ENCODE measurements around the gene SLC25A47.
"Not testable (repeated sequence)": the region's sequence is repeated elsewhere in the genome, so short reads cannot be mapped to it uniquely, and the experiment has no call there.

SLC25A47 gene

DNA sequence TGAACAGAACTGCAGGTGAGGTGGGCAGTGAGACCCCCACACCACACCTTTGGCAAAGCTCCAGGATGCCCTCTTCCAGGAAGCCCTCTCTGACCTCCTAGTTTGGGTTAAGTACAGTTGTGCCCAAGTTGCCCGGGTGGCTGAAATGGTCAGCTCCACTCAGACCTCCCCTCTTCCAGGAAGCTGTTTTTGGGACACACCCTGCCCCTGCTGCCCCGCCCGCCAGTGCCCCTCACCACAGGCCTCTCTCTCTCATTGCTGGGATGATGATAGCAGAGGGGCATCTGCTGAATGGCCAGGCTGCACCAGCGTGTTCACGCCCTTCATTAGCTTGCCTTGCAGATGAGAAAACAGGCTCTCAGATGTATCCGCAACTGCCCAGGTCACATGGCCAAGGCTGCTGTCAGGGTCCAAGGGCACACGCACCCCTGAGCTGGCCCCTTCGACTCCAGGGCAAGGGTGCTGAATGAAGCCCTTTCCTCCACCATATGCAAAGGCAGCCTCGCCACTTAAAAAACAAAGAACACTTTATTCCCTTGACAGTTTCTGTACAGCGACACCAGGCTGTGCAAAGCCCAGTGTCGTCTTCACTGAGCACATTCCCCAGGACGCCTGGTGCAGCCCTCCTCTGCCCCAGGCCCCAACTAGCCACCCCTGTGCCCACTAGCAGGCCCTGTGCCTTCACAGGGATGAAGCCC, 32.4 kb upstream of the SLC25A47 start:
- DNase-seq: no peak

DNA sequence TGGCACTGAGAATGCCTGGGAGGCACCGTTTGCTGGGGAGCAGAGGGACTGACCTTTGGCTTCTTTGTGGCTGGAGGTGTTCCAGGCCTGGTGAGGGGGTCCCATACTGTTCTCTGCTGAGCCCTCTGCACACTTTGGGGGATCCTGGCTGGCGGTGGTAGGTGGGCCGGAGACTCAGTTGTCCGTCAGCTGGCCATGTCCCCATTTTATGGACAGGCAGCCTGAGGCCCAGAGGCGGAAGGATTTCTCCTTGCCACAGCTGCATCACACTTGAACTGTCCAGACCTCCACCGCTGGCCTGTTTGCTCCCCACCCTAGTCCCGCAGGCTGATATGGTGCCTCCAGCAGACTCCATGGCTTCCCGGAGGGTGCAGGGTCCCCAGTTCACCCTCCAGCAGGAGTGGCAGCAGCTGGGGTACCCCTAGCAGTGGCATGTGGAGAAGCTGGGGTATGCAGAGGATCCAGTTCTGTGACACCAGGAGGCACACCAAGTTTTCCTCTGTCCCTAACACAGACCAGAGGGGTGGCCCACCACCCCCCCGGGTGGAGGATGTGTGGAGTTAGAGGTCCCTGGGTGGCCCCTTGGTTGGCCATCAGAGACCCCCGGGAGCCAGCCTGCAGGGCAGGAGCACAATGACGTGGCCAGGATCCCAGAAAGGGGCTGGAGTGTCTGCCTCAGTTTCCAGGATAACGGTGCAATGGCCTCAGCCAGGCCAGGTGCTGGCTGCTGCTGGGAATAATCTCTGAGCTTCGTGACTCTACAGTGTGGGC, 31.6 kb upstream of the SLC25A47 start:
- no peak for DNase-seq

DNA sequence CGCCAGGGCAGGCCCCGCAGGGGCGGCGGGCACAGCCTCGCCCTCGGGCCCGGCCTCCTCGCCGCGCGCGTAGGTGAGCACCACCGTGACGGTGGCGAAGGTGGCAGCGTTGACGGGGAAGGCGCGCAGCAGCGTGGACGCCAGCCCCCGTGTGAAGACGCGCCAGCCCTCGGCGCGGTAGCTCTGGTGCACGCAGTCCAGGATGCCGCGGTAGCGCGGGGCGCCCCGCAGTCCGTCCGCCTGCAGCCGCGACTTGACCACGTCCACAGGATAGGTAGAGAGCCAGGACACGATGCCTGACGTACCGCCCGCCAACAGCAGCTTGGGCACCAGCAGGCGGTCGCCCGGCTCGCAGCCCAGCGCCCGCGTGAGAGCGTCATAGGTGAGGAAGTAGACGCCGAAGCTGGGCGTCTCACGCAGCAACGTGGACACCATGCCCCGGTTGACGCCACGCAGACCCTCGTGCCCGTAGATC, 30.8 kb upstream of the SLC25A47 start:
- no peak for DNase-seq

DNA sequence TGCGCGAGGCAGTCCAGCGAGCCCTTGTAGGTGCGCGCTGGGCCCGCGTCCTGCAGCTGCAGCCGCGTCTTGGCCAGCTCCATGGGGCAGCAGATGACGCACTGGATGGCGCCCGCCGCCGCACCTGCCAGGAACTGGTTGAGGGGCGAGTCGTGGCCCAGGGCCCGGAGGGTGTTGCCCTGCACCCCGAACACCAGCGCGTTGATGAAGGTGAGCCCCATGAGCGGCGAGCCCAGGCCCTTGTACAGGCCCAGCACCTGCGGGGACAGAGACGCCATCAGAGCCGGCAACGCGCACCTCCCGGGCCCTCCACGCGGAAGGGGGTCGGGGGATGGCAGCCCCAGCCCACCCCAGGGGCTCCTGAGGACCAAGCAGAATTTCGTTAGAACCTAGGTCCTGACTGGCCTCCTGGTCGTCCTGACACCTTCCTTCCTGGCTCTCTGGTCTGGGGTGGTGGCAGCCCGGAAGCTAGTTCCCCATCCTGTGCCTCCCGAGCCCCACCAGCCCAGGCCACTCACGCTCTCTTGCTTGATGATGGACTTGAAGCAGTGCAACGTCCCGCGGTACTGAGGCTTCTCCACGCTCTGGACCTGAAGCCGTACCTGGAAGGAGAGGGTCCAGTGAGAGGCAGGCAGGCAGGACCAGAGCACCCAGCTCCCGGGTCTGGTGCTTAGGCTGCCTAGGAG, 30.2 kb upstream of the SLC25A47 start:
- DNase-seq: no peak

DNA sequence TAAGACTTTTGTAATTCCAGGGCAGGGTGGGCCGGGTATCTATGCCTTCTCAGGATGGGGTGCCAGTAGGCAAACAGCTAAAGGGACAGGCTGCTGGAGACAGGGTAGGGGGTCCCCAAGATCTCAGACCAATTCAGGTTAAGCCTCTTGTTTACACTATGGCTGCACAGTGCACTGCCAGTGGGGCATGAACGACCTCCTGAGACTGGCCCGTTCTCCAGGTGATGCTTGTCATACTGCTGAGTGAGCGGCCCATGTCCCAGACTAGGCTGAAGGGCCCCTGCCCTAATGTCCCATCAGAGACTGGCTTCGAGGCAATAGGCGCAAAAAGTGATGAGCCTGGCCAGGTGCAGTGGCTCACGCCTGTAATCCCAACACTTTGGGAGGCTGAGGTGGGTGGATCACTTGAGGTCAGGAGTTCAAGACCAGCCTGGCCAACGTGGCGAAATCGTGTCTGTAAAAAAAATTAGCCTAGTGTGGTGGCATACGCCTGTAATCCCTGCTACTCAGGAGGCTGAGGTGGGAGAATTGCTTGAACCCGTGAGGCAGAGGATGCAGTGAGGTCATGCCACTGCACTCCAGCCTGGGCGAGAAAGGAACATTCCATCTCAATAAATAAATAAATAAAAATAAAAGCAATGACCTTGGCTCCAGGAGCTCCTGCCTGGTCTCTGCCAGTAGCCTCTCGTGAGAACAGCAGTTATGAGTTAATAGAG, 29.5 kb upstream of the SLC25A47 start:
- DNase-seq: no peak

DNA sequence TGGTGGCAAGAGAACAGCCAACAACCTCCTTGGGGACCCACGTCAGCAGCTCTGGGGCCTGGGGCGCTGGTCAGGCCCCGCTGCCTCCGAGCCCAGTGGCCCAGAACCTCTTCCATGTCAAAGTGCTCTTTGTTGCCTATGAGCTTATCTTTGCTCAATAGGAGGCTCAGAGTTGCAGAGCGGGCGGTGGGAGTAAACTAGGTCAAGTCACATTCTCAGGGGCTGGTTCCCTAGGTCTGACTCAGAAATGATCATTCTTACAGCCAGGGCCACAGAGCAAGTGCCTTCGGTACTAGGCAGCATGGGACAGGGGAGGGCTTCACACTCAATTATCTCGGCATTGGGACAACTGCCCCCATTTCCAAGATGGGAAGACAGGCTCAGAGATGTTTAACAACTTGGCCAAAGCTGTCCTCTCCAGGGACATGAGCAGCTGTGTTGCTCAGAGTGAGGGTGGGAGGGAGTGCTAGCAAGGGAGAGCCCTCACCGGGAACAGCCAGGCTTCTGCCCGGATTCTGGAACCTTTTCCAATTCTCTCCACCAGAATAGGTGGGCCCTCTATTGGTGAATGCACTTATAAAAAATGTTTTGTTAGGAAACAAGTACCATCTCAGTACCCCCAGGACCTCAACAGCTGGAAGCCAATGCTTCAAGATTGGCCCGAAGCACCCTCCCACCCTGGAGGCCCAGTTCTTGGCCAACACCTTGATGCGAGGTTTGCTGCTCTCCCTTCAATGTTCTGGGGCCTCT, 28.8 kb upstream of the SLC25A47 start:
- no peak for DNase-seq

DNA sequence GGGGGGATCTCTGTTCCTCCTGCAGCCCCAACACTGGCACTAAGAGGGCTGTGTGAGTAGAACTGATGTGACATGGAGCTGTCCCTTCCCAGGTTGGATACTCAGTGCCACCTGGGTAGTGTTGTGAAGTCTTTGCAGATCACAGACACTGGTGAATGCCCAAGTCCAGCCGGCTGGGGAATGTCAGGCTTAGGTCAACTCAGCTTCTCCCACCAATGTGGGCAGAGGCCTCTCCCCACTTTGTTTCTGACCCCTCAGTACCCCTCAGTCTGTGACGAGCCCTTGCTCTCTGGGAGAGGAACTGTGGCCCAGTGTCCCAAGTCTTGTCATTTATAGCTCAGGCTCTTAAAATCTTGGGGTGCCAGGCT, 28.2 kb upstream of the SLC25A47 start:
- DNase-seq: no peak

DNA sequence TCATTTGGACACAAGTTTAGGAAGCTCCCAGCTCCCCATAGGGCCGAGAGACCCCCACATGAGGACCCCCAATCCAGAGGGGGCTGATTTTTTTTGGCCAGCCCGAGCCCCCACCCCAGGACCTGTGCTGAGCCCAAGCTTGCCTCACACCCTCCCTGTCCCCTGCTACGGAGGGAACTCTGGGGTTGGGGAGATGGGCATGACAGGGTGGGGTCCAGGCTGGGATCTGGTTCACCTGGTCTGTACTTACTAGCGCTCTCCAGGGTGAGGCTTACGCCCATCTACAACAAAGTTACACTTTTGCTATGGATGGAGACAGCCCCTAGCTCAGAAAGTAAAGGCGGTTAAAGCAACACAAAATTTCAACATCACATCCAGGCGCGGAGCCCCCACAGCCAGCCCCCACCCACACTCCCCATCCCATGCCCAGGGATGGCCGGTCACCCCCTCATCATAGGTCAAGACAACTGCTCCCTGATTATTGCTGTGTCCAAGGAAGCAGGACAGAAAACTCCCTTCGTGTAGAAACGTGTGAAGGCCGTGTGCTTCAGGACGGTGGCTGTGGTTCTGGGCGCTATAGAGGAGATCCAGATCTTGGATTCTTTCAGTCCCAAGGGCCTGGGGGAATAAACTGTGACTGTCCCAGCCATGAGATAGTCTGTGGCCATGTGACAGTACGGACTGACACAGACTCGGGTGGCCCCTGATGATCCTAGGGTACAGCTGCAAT, 27.6 kb upstream of the SLC25A47 start:
- peak; percentile 20 for DNase-seq

DNA sequence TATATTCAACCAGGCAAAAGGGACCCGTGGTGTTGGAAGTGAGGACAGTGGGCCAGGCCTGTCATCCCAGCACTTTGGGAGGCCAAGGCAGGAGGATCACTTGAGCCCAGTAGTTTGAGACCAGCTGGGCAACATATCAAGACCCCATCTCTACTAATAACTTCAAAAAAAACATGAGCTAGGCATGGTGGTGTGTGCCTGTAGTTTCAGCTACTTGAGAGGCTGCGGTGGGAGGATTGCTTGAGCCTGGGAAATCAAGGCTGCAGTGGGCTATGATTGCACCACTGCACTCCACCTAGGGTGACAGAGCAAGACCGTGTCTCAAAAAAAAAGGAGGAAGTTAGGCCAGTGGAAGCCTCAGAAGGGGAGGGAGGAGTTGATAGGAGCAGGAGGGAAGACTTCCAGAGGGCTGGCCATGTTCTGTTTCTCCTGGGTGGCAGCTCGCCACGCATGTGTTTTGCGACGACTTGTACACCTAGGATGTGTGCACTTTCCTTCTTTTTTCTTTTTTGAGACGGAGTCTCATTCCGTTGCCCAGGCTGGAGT, 27.0 kb upstream of the SLC25A47 start:
- DNase-seq: peak; percentile 18

DNA sequence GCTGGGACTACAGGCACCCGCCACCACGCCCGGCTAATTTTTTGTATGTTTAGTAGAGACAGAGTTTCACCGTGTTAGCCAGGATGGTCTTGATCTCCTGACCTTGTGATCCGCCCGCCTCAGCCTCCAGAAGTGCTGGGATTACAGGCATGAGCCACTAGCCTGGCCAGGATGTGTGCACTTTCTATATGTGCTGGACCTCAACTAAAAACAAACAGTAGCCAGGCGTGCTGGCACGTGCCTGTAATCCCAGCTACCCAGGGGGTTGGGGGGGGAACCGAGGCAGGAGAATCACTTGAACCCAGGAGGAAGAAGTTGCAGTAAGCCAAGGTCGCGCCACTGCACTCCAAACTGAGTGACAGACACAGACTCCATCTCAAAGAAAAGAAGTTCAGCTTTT, 26.4 kb upstream of the SLC25A47 start:
- DNase-seq: not testable (repeated sequence)

DNA sequence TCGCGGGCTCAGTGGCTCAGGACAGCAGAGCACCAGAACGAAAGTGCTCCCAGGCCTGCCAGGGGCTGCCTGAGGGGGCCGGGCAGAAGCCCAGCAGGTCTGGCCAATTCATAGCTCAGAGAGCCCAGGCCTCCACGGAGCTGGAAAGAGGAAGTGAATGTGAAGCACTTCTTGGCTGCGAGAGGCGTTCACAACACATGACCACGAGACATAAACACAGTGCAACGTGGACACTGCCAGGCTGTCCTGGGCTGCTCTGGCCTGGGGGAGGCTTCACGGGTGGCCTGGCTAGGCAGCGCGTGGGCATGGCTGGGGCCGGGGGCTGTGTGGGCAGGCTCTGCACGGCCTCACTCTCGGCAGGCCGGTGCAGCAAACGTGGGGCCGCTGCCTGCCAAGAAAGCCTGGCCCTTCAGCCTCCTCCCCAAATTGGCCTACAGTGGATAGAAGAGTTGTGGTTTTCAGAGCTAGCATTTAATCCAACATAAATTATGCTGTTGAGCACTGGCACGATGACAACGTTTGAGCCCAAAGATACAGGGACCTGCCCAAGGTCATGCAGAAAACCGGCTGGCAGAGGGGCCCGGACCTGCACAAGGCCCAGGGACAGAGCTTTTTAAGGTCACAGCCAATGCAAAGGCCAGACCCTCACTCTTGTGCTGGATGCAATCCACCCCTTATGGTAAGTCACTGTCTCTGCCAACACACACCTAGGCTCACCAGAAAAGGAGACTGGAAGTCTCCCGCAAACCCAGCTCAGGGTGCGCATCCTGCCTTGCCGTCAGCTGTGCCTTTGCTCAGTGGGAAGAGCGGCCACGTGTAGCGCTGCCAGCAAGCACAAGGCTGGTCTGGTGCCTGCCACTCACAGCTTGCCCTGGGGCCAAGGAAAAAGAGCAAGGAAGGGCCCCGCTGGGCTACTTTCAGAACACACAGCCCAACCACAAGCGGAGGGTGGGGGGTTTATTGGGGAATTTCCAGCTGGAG, 25.5 kb upstream of the SLC25A47 start:
- DNase-seq: peak; percentile 14

DNA sequence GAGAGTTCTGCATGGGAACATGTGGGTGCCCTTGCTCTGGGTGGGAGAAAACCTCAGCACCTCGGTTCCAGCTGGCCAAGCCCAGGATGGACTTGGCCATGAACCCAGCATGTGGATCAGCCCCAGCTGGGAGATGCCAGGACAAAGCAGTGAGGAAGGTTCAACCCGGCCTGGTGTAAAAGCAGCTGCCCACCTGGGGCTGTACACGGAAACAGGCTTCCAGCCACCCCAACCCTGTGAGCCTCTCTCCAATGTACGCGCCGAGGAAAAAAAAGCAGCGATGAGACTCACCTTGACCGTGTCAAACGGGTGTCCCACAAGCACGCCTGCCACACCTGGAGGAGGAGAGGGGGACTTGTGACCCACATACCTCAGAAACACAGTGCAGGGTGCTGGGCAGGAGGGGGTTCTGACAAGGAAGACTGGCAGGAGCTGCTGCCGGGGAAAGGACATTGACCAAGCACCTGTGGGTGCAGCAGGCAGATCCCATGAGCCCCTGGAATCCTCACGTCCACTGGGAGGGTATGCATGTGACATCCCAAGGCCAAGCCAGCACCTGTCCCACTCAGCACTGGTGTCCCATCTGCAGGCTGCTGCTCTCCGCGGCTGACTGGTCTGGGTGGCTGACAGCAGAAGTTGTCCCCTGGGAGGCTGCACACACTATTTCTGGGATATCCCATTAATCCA, 24.4 kb upstream of the SLC25A47 start:
- DNase-seq: peak; percentile 17

DNA sequence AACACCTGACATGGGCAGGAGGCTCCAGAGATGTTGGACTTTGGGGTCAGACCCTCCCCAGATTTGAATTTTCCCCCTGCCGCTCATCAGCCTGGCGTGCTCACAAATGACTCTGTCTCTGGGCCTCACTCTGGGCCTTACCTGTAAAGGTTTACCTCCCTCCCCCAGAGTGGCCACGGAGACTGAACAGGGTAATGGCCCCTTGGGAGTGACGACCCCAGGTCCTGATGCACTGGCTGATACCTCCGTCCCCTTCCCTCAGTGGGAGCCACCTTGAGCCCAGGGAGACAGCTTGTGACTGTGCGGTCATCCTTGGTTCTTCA, 23.9 kb upstream of the SLC25A47 start:
- DNase-seq: peak; percentile 8

DNA sequence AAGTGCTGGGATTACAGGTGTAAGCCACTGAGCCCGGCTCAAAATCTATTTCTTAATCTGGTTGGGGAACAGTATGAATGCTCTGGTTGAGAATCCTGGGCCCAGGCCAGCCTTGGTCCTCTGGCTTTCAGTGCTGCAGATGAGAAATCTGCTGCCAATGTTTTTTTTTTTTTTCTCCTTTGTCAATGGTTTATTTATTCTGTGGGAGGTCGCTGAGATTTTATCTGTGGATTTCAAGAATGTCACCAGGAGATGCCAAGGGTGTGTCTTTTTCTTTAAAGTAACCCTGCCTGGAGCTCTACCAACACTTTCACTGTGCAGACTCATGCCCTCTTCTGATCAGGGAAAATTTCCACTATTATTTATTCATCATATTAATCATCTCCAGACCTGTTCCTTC, 20.5 kb upstream of the SLC25A47 start:
- no peak for DNase-seq

DNA sequence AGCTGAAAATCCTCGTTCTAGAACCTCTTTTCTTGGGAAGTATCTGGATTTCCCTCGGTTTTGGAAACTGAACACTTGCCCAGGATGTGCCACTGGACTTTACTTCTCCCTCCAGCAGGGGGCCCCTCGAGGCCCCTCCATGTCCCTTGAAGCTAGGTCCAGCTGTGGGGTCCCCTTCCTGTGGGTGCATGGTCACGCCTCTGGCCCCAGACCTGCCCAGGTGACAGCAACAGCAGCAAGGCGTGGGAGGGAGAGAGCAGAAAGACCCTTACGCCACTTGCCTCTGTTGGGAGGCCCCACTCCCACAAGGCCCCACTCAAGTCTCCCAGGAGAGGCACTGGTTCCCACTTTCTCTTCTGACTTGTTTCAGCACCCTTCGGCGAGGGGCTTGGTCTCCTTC, 20.0 kb upstream of the SLC25A47 start:
- DNase-seq: peak; percentile 75

DNA sequence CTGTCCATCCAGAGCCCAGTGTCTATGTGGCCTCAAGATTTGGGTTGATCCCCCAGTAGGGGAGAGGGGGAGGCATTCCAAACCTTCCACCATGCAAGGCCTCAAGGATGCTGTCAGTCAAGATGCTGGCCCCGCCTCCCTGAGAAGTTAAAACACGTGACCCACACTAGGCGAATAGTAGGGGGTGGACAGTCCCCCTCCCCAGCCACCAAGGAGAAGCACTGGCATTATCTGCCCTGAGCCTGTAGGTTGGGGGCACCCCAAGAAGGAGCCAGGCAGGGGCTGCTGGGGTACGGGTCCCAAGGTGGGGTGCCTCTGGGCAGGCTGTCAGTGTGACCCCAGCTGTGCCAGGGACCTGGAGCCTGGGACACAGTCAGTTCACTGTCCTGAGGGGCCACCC, 19.2 kb upstream of the SLC25A47 start:
- no peak for DNase-seq

DNA sequence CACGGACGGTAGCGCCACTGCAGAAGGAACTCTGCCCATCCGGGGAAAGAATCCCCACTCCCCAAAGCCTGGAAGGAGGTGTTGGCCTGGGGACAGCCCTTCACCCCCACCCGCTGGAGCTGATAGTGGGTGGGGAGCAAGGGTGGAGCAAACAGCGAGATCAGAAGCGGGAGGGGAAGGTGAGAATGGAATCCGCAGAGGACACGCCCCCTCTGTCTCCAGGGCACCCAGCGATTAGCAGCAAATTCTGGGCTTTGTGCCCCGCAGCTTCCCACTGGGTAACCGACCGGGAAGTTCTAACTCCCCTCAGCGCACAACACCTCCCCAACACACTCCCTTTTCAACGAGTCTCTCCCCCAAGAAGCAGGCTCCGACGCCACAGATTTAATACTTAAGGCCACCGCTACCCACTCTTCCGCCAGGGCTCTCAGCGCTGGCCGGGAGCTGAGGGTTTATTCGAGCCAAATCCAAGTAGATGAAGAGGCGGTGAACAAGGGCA, 18.3 kb upstream of the SLC25A47 start:
- DNase-seq: no peak

DNA sequence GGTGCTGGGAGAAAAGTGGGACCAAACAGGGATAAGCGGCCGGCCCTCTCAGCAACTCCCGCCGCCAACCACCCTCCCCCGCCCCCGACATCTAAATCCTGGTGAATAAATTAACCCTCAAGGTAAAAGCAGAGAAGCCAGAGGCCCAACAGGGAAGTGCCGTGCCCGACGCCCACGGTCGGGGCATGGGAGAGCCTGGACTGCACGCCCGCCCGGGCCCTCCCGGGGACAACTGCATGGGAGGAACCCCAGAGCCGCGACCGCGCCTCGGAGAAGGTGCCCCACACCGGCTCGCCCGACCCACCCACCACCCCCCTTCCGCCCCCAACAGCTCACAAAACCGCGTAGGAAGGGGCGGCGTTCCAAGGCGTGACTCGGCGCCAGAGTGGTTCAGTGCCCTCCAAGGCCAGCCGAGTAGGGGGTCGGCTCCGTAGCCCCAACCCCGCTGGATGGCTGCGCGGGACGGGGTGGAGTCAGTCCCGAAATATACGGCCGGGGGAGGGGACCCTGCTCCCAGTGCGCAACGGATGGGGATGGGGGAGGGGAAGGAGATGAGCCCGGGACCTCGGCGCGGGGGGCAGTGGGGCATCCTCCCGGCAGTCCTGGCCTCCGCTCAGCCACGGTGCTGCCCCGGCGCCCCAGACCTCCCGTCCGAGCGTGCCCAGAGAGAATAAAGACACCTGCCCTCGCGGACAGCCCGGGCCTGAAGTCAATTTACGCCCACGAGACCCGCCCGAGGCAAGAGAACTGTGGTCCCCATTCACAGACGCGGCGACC, 17.6 kb upstream of the SLC25A47 start:
- no peak for DNase-seq

Measured in 8988T (cell line).